GM12892 (cell line): ENCODE measurements around the gene IQGAP2.

Source experiments
- POLR2A ChIP-seq: IDR thresholded peaks from 2 replicates; pipeline ENCODE4 v1.6.1; 2011; ENCODE audit warnings: low read depth, low read length, control low read depth
- POLR2AphosphoS5 ChIP-seq: IDR thresholded peaks from 2 replicates; pipeline ENCODE4 v1.6.1; 2011; ENCODE audit warnings: low read depth, low read length, control low read depth
- TAF1 ChIP-seq: IDR thresholded peaks from 2 replicates; pipeline ENCODE4 v1.6.1; 2011; ENCODE audit warnings: low read depth, mild to moderate bottlenecking, control low read depth, low read length, borderline replicate concordance

DNA sequence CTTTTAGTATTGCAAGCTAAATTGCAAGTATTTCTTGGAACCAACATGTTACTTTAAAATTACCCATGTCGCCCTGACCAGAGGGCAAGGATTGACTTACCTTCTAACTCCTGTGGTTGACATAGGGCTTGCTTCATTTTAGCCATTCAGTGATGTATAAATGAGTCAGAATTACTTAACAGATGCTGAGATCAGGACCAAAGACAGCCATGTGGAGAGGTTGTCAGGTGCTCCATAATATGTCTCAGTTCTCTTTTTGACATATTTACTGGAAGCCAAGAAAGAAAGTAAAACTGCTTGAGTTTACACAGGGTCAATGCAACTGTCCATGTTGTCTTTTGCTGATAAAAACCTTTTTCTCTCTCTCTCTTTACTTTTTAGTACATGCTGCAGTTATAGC is 186.9 kb downstream of the IQGAP2 start:
- TF ChIP-seq POLR2A, result no peak
- TF ChIP-seq POLR2AphosphoS5, result no peak
- no peak for TF ChIP-seq TAF1
